HCT116 (cell line): Measurements from ENCODE around the gene SLITRK1. TPM values are rescaled to one million over a fixed set of nuclear protein-coding genes. Genes with fewer than 3 reads are reported as not detected.

Experiments used
- ATAC-seq: fragments of 200-7000 bp; cut with Tn5 transposase; 2 replicates; pipeline ENCODE4 v1.9.1; 2020; ENCODE audit warnings: mild to moderate bottlenecking, moderate library complexity
- Bru-seq: library from RNA; stranded (reverse); fragments of 400-500 nt; gene quantifications from one replicate; lab custom pipeline; 2021; lab: Mats Ljungman, UMichigan
- BruChase-seq, 2 experiments: library from RNA; stranded (reverse); fragments of 400-500 nt; gene quantifications; one replicate each; lab custom pipeline; 2021; lab: Mats Ljungman, UMichigan
- BruUV-seq: library from RNA; stranded (reverse); fragments of 400-500 nt; replicated peaks from 2 replicates; lab custom pipeline; 2021; lab: Mats Ljungman, UMichigan
- CTCF ChIA-PET: fragments of 300-600 bp; sonication (Branson Sonifier 250); formaldehyde crosslinking; loops from one replicate; lab custom pipeline; 2021; ENCODE audit warnings: antibody characterized with exemption; lab: Charles Lee
- POLR2A ChIA-PET: fragments of 300-600, 350-600 bp; sonication (Branson Sonifier 250); formaldehyde crosslinking; loops from one replicate; lab custom pipeline; 2021; ENCODE audit warnings: antibody characterized with exemption; lab: Charles Lee
- RAD21 ChIA-PET, 2 experiments: fragments of 300-600 bp; sonication (Branson Sonifier 250); formaldehyde crosslinking; loops; one replicate each; lab custom pipeline; 2023; ENCODE audit warnings: low total read pairs in 2 of 2; ENCODE audit not compliant: uncharacterized antibody in 2 of 2, unreplicated experiment in 2 of 2, low non-redundant PET in 1 of 2; lab: Charles Lee
- DNase-seq: peaks from one replicate; pipeline ENCODE4 v3.0.0-alpha.2; 2010; ENCODE audit warnings: low read depth, low spot score
- H2AFZ ChIP-seq: fragments of 200-600 bp; shearing (Covaris generic), sonication (generic); 2 replicates; pipeline ENCODE4 v1.6.1; 2017; ENCODE audit warnings: low read depth, mixed run types, mixed read lengths, antibody characterized with exemption, low read length; ENCODE audit not compliant: poor library complexity, severe bottlenecking
- H3K27ac ChIP-seq: 2 replicates; pipeline ENCODE4 v1.5.1; 2012; ENCODE audit warnings: low read depth, low read length
- H3K27me3 ChIP-seq: fragments of 200-600 bp; sonication (generic); 2 replicates; pipeline ENCODE4 v1.6.1; 2016; ENCODE audit warnings: mixed run types, low read length, mixed read lengths; ENCODE audit not compliant: insufficient read depth
- H3K36me3 ChIP-seq, 2 experiments: fragments of 200-500 bp in 1 of 2; fragments of 200-600 bp in 1 of 2; sonication (Bioruptor generic) in 1 of 2; sonication (generic) in 1 of 2; 2 replicates each; pipeline versions ENCODE4 v1.5.1 to v1.6.1; 2014 to 2016; ENCODE audit warnings: low read length in 2 of 2, inconsistent platforms in 1 of 2, mixed read lengths in 1 of 2, mixed run types in 1 of 2; ENCODE audit not compliant: insufficient read depth in 2 of 2, control insufficient read depth in 1 of 2
- H3K4me1 ChIP-seq, 2 experiments: fragments of 200-600 bp in 1 of 2; sonication (generic) in 1 of 2; 2 replicates each; pipeline versions ENCODE4 v1.5.1 to v1.6.1; 2012 to 2017; ENCODE audit warnings: low read length in 2 of 2, inconsistent platforms in 1 of 2, mild to moderate bottlenecking in 1 of 2, mixed read lengths in 1 of 2, mixed run types in 1 of 2, moderate library complexity in 1 of 2; ENCODE audit not compliant: insufficient read depth in 2 of 2, control insufficient read depth in 1 of 2
- H3K4me2 ChIP-seq: fragments of 200-600 bp; sonication (generic); 2 replicates; pipeline ENCODE4 v1.6.1; 2017; ENCODE audit warnings: mixed run types, low read length, mixed read lengths
- H3K4me3 ChIP-seq, 2 experiments: fragments of 200-600 bp in 1 of 2; sonication (generic) in 1 of 2; replicated peaks in 1 of 2; 2 replicates each; pipeline ENCODE4 v1.5.1; 2011 to 2016; ENCODE audit warnings: low read length in 2 of 2, control low read depth in 1 of 2, low read depth in 1 of 2, mild to moderate bottlenecking in 1 of 2, mixed read lengths in 1 of 2, mixed run types in 1 of 2
- H3K79me2 ChIP-seq: fragments of 200-600 bp; sonication (generic); 2 replicates; pipeline ENCODE4 v1.6.1; 2017; ENCODE audit warnings: mild to moderate bottlenecking, mixed run types, low read length, moderate library complexity, mixed read lengths; ENCODE audit not compliant: insufficient read depth
- H3K9ac ChIP-seq: fragments of 200-600 bp; sonication (generic); 2 replicates; pipeline ENCODE4 v1.6.1; 2016; ENCODE audit warnings: low read length, mixed read lengths
- H3K9me2 ChIP-seq: fragments of 200-600 bp; sonication (generic), shearing (Covaris generic); 2 replicates; pipeline ENCODE4 v1.6.1; 2017; ENCODE audit warnings: mixed run types, mild to moderate bottlenecking, moderate library complexity; ENCODE audit not compliant: insufficient read depth
- H3K9me3 ChIP-seq, 2 experiments: fragments of 200-500 bp in 1 of 2; fragments of 200-600 bp in 1 of 2; sonication (Bioruptor generic) in 1 of 2; sonication (generic) in 1 of 2; 2 replicates each; pipeline ENCODE4 v1.6.1; 2014 to 2017; ENCODE audit warnings: low read length in 2 of 2, mixed read lengths in 2 of 2, inconsistent platforms in 1 of 2, low read depth in 1 of 2, mild to moderate bottlenecking in 1 of 2, mixed run types in 1 of 2, moderate library complexity in 1 of 2; ENCODE audit not compliant: control insufficient read depth in 1 of 2, insufficient read depth in 1 of 2
- H4K20me1 ChIP-seq: fragments of 200-600 bp; sonication (generic), shearing (Covaris generic); 2 replicates; pipeline ENCODE4 v1.6.1; 2017; ENCODE audit warnings: mixed run types, mild to moderate bottlenecking, moderate library complexity; ENCODE audit not compliant: insufficient read depth
- EGR1 ChIP-seq: IDR thresholded peaks from 2 replicates; pipeline ENCODE4 v1.6.1; 2012; ENCODE audit warnings: low read depth
- EZH2 ChIP-seq: fragments of 200-600 bp; sonication (generic); IDR thresholded peaks from 2 replicates; pipeline ENCODE4 v1.6.1; 2017; ENCODE audit warnings: antibody characterized with exemption, mixed run types
- FOSL1 ChIP-seq: IDR thresholded peaks from 2 replicates; pipeline ENCODE4 v1.6.1; 2012; ENCODE audit warnings: low read depth
- JUND ChIP-seq: IDR thresholded peaks from 2 replicates; pipeline ENCODE4 v1.6.1; 2012
- POLR2AphosphoS5 ChIP-seq: IDR thresholded peaks from 2 replicates; pipeline ENCODE4 v1.6.1; 2011; ENCODE audit warnings: mild to moderate bottlenecking, low read depth, low read length, moderate library complexity
- REST ChIP-seq: IDR thresholded peaks from 2 replicates; pipeline ENCODE4 v1.6.1; 2012; ENCODE audit warnings: low read depth
- SP1 ChIP-seq: IDR thresholded peaks from 2 replicates; pipeline ENCODE4 v1.6.1; 2012; ENCODE audit warnings: low read depth
- TCF7L2 ChIP-seq: IDR thresholded peaks from 2 replicates; pipeline ENCODE4 v1.7.0; 2011; ENCODE audit warnings: borderline replicate concordance, inconsistent platforms; ENCODE audit not compliant: insufficient read depth, insufficient read length; ENCODE audit errors: extremely low read depth
- ZFX ChIP-seq: fragments of 450-650 bp; IDR thresholded peaks from 2 replicates; pipeline ENCODE4 v1.6.1; 2017
- intact Hi-C: fragments of 100-400 bp; cut with micrococcal nuclease; formaldehyde crosslinking; loops from 2 replicates; pipeline ENCODE4 v1.10.0; 2022
- long read RNA-seq: library from polyadenylated mRNA; unstranded; transcript quantifications from one replicate; pipeline ENCODE4 v2.0.0, GENCODE V29; 2021; ENCODE audit not compliant: unreplicated experiment
- polyA plus RNA-seq: library from polyadenylated mRNA; unstranded; fragments of >200 nt; gene quantifications from 2 replicates; pipeline ENCODE4 v1.2.1, GENCODE V29; 2012; ENCODE audit warnings: missing spikeins
- total RNA-seq: library from RNA; stranded (reverse); gene quantifications from one replicate; pipeline ENCODE4 v1.2.1, GENCODE V29; 2021; ENCODE audit not compliant: unreplicated experiment

SLITRK1 gene, protein sequence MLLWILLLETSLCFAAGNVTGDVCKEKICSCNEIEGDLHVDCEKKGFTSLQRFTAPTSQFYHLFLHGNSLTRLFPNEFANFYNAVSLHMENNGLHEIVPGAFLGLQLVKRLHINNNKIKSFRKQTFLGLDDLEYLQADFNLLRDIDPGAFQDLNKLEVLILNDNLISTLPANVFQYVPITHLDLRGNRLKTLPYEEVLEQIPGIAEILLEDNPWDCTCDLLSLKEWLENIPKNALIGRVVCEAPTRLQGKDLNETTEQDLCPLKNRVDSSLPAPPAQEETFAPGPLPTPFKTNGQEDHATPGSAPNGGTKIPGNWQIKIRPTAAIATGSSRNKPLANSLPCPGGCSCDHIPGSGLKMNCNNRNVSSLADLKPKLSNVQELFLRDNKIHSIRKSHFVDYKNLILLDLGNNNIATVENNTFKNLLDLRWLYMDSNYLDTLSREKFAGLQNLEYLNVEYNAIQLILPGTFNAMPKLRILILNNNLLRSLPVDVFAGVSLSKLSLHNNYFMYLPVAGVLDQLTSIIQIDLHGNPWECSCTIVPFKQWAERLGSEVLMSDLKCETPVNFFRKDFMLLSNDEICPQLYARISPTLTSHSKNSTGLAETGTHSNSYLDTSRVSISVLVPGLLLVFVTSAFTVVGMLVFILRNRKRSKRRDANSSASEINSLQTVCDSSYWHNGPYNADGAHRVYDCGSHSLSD
- total RNA-seq (not detected), Bru-seq, nascent RNA (not detected), BruChase-seq, experiment 1, labeled RNA remaining after a 6-hour chase (not detected), BruChase-seq, experiment 2, labeled RNA remaining after a 2-hour chase (not detected)
- polyA plus RNA-seq: not detected in 2 replicates
- long read RNA-seq: 0 reads

GRCh38 chr13:83881917-83882605 lies at the start of gene SLITRK1:
Gene SLITRK1, minus strand, starts transcription at chr13:83882474. Its CDS starts 967 bp downstream, at chr13:83881507.
- no peak for DNase-seq
- RAD21 ChIA-PET: no interaction called here
- intact Hi-C loops: no loop called here

More at GRCh38 chr13:83881917-83882605, at the start of gene SLITRK1:
- Histone ChIP-seq H3K36me3 (no peaks in the 10 kb centered on the region), H3K4me1 (no peaks in the 10 kb centered on the region), H3K9me2 (no peaks in the 10 kb centered on the region), H3K27ac (no peak within 1 kb of the TSS), H2AFZ (no peak within 1 kb of the TSS), H4K20me1 (no peaks in the 10 kb centered on the region), H3K79me2 (no peaks in the 10 kb centered on the region), H3K4me2 (no peak within 1 kb of the TSS), H3K4me3 (no peak within 1 kb of the TSS), H3K9me3 (no peaks in the 10 kb centered on the region), H3K9ac (no peak within 1 kb of the TSS), H3K27me3 (no peaks in the 10 kb centered on the region)
- TF ChIP-seq EGR1 (no peak), JUND (no peak), REST (peak; percentile 55), ZFX (no peak), POLR2AphosphoS5 (no peak), TCF7L2 (no peak), EZH2 (no peak), FOSL1 (no peak), SP1 (no peak)
- ChIA-PET CTCF (no interaction called here), POLR2A (no interaction called here)
- BruUV-seq: no TSS peak
- no peak for ATAC-seq
